H9 (cell line): Measurements from ENCODE around the gene SEPTIN3. TPM values are rescaled to one million over a fixed set of nuclear protein-coding genes. Genes with fewer than 3 reads are reported as not detected.

Source experiments
- DNase-seq: peaks from one replicate; pipeline ENCODE4 v3.0.0-alpha.2; 2017
- H2AFZ ChIP-seq: one replicate; pipeline ENCODE4 v1.6.1; 2013; ENCODE audit warnings: mild to moderate bottlenecking, low read length, control low read depth, moderate library complexity
- H2AK5ac ChIP-seq: 2 replicates; pipeline ENCODE4 v1.6.1; 2013; ENCODE audit warnings: low read length, control low read depth, mixed read lengths; ENCODE audit not compliant: insufficient read length
- H2BK120ac ChIP-seq: one replicate; pipeline ENCODE4 v1.6.1; 2013; ENCODE audit warnings: low read depth, mild to moderate bottlenecking, low read length, control low read depth, inconsistent platforms; ENCODE audit not compliant: poor library complexity, severe bottlenecking
- H2BK12ac ChIP-seq: 2 replicates; pipeline ENCODE4 v1.6.1; 2013; ENCODE audit warnings: low read length, control low read depth, mixed read lengths, low read depth; ENCODE audit not compliant: insufficient read length
- H2BK15ac ChIP-seq: 2 replicates; pipeline ENCODE4 v1.6.1; 2013; ENCODE audit warnings: low read depth, low read length, control low read depth
- H2BK20ac ChIP-seq: one replicate; pipeline ENCODE4 v1.6.1; 2013; ENCODE audit warnings: low read depth, mild to moderate bottlenecking, low read length, control low read depth, inconsistent platforms; ENCODE audit not compliant: poor library complexity, severe bottlenecking
- H2BK5ac ChIP-seq: 2 replicates; pipeline ENCODE4 v1.6.1; 2013; ENCODE audit warnings: low read length, control low read depth, mixed read lengths; ENCODE audit not compliant: insufficient read length
- H3K14ac ChIP-seq: 2 replicates; pipeline ENCODE4 v1.6.1; 2013; ENCODE audit warnings: low read length, control low read depth; ENCODE audit not compliant: insufficient read depth
- H3K18ac ChIP-seq: 2 replicates; pipeline ENCODE4 v1.6.1; 2013; ENCODE audit warnings: low read depth, mild to moderate bottlenecking, mixed read lengths, low read length, control low read depth; ENCODE audit not compliant: insufficient read length
- H3K23ac ChIP-seq: 2 replicates; pipeline ENCODE4 v1.6.1; 2013; ENCODE audit warnings: low read length, control low read depth, mixed read lengths, low read depth; ENCODE audit not compliant: insufficient read length
- H3K23me2 ChIP-seq: 2 replicates; pipeline ENCODE4 v1.6.1; 2013; ENCODE audit warnings: low read depth, mild to moderate bottlenecking, mixed read lengths, low read length, control low read depth; ENCODE audit not compliant: insufficient read length, poor library complexity, severe bottlenecking
- H3K27ac ChIP-seq: 2 replicates; pipeline ENCODE4 v1.5.1; 2013; ENCODE audit warnings: low read length, control low read depth, mixed read lengths, low read depth; ENCODE audit not compliant: insufficient read length
- H3K27me3 ChIP-seq: 2 replicates; pipeline ENCODE4 v1.6.1; 2013; ENCODE audit warnings: low read length, control low read depth, inconsistent platforms; ENCODE audit not compliant: insufficient read depth
- H3K4ac ChIP-seq: 2 replicates; pipeline ENCODE4 v1.6.1; 2013; ENCODE audit warnings: low read depth, mild to moderate bottlenecking, control low read depth, inconsistent platforms, low read length, moderate library complexity
- H3K4me1 ChIP-seq: 2 replicates; pipeline ENCODE4 v1.6.1; 2013; ENCODE audit warnings: low read length, control low read depth, inconsistent platforms; ENCODE audit not compliant: insufficient read depth
- H3K4me2 ChIP-seq: 2 replicates; pipeline ENCODE4 v1.6.1; 2013; ENCODE audit warnings: low read length, control low read depth, mixed read lengths; ENCODE audit not compliant: insufficient read length, insufficient read depth
- H3K56ac ChIP-seq: 2 replicates; pipeline ENCODE4 v1.6.1; 2013; ENCODE audit warnings: low read depth, mild to moderate bottlenecking, mixed read lengths, low read length, control low read depth; ENCODE audit not compliant: insufficient read length
- H3K79me1 ChIP-seq: 2 replicates; pipeline ENCODE4 v1.6.1; 2013; ENCODE audit warnings: low read depth, mild to moderate bottlenecking, moderate library complexity, low read length, control low read depth, inconsistent platforms; ENCODE audit not compliant: insufficient read depth, poor library complexity, severe bottlenecking
- H3K79me2 ChIP-seq: 2 replicates; pipeline ENCODE4 v1.6.1; 2013; ENCODE audit warnings: low read length, control low read depth, inconsistent platforms; ENCODE audit not compliant: insufficient read depth
- H3K9ac ChIP-seq: 2 replicates; pipeline ENCODE4 v1.6.1; 2013; ENCODE audit warnings: low read length, control low read depth, mixed read lengths; ENCODE audit not compliant: insufficient read length; ENCODE audit errors: extremely low read depth
- H3K9me3 ChIP-seq: one replicate; pipeline ENCODE4 v1.6.1; 2013; ENCODE audit warnings: low read depth, low read length, inconsistent platforms; ENCODE audit not compliant: control insufficient read depth
- H3T11ph ChIP-seq: one replicate; pipeline ENCODE4 v1.6.1; 2013; ENCODE audit warnings: mild to moderate bottlenecking, low read length, control low read depth, inconsistent platforms
- H4K20me1 ChIP-seq: one replicate; pipeline ENCODE4 v1.6.1; 2013; ENCODE audit not compliant: control insufficient read depth, insufficient read length, insufficient read depth
- H4K5ac ChIP-seq: 2 replicates; pipeline ENCODE4 v1.6.1; 2013; ENCODE audit warnings: low read depth, mild to moderate bottlenecking, mixed read lengths, low read length, control low read depth; ENCODE audit not compliant: insufficient read length
- H4K8ac ChIP-seq: replicated peaks from 2 replicates; pipeline ENCODE4 v1.6.1; 2013; ENCODE audit warnings: low read length, control low read depth, mixed read lengths, low read depth; ENCODE audit not compliant: insufficient read length
- H4K91ac ChIP-seq: 2 replicates; pipeline ENCODE4 v1.6.1; 2013; ENCODE audit warnings: low read depth, mild to moderate bottlenecking, moderate library complexity, mixed read lengths, low read length, control low read depth; ENCODE audit not compliant: insufficient read length
- H3K27ac Mint-ChIP-seq, 3 experiments: 2 replicates in 2 of 3; 3 replicates in 1 of 3; pipeline ENCODE4 v1.8.0; 2020 to 2021; ENCODE audit warnings: mixed read lengths in 3 of 3, mild to moderate bottlenecking in 1 of 3, moderate library complexity in 1 of 3
- H3K27me3 Mint-ChIP-seq: 2 replicates; pipeline ENCODE4 v1.8.0; 2021; ENCODE audit warnings: low read depth, mild to moderate bottlenecking, moderate library complexity, mixed read lengths
- H3K36me3 Mint-ChIP-seq, 3 experiments: 2 replicates in 2 of 3; 3 replicates in 1 of 3; pipeline ENCODE4 v1.8.0; 2020 to 2021; ENCODE audit warnings: low read depth in 3 of 3, mixed read lengths in 3 of 3; ENCODE audit not compliant: insufficient read depth in 1 of 3
- H3K4me1 Mint-ChIP-seq, 2 experiments: 2 replicates each; pipeline ENCODE4 v1.8.0; 2020; ENCODE audit warnings: mixed read lengths in 2 of 2
- H3K4me3 Mint-ChIP-seq, 2 experiments: 2 replicates in 1 of 2; 3 replicates in 1 of 2; pipeline ENCODE4 v1.8.0; 2020 to 2021; ENCODE audit warnings: mild to moderate bottlenecking in 2 of 2, mixed read lengths in 2 of 2, moderate library complexity in 1 of 2
- H3K9me3 Mint-ChIP-seq, 2 experiments: 2 replicates in 1 of 2; 3 replicates in 1 of 2; pipeline ENCODE4 v1.8.0; 2020; ENCODE audit warnings: mild to moderate bottlenecking in 2 of 2, mixed read lengths in 2 of 2, moderate library complexity in 1 of 2
- WGBS: extraction: QIAGEN DNeasy Blood & Tissue Kit; methylation state at CpG from one replicate; pipeline ENCODE4 v1.1.7; 2013; ENCODE audit warnings: missing lambda C conversion rate, low lambda C conversion rate, mixed read lengths; ENCODE audit not compliant: insufficient read length; ENCODE audit errors: extremely low coverage; 5-methylcytosine and 5-hydroxymethylcytosine counted together
- total RNA-seq: library from RNA; stranded (reverse); gene quantifications from 2 replicates; pipeline ENCODE4 v1.2.1, GENCODE V29; 2021
- TF ChIP-seq, protein P1 (sequence below): fragments of 200-600 bp; sonication (generic); conservative IDR thresholded peaks from 3 replicates; pipeline ENCODE4 v1.8.0; 2021; ENCODE audit warnings: antibody characterized with exemption, mild to moderate bottlenecking

Gene SEPTIN3
- total RNA-seq, 1 experiment from 2014 or later = 33.3 TPM

DNA sequence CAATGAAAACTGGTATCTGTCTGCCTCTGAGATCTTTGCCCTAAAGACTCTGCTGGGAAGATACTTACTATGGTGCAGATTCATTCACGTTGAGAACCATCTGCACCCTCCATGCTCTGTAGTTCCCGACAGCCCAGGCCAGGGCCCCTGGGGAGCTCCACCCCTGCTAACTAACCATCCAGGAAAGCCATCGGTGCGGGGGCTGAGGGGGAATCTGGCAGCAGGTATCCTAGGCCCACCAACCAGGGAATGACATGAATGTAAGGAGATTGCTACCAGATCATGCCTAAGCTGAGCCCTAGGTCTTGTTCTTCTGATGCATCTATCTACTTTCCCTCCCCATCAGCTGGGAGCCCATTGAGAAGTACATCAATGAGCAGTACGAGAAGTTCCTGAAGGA is 18.0 kb downstream of the SEPTIN3 start:
- H3K27ac ChIP-seq = no peak overlapping the region
- H2AK5ac ChIP-seq = no peak overlapping the region
- Mint-ChIP-seq H3K9me3 (no peaks in the 10 kb centered on the region), H3K27ac (no peak overlapping the region; a peak in 1 of 7 replicates), H3K36me3 (peaks cover 16 to 41% (median 36%) of the 10 kb centered on the region in 3 experiments; a peak in 6 of 7 replicates), H3K4me1 (no peaks in the 10 kb centered on the region), H3K4me3 (no peak overlapping the region), H3K27me3 (no peaks in the 10 kb centered on the region; the same call in 1 of the 2 replicates)
- H2BK12ac ChIP-seq = no peak overlapping the region
- H3K56ac ChIP-seq = no peak overlapping the region
- DNase-seq = no peak
- no peak overlapping the region for H2BK5ac ChIP-seq
- H3K4ac ChIP-seq = no peak overlapping the region
- WGBS = no CpG with 5 or more reads among the region's 5 CpGs
- H3K79me1 ChIP-seq = no peaks in the 10 kb centered on the region
- H3K9ac ChIP-seq = no peak overlapping the region
- H4K8ac ChIP-seq = no peak overlapping the region
- no peaks in the 10 kb centered on the region for H4K20me1 ChIP-seq
- H2BK15ac ChIP-seq = no peak overlapping the region
- H3K23ac ChIP-seq = no peak overlapping the region
- H4K91ac ChIP-seq = no peak overlapping the region
- no peak overlapping the region for H3K18ac ChIP-seq
- no peak overlapping the region for H2BK20ac ChIP-seq
- no peak overlapping the region for H4K5ac ChIP-seq
- no peaks in the 10 kb centered on the region for H3K79me2 ChIP-seq
- H3K9me3 ChIP-seq = no peaks in the 10 kb centered on the region
- H2AFZ ChIP-seq = no peak overlapping the region
- no peak overlapping the region for H3K4me2 ChIP-seq
- TF ChIP-seq, protein P1, sequence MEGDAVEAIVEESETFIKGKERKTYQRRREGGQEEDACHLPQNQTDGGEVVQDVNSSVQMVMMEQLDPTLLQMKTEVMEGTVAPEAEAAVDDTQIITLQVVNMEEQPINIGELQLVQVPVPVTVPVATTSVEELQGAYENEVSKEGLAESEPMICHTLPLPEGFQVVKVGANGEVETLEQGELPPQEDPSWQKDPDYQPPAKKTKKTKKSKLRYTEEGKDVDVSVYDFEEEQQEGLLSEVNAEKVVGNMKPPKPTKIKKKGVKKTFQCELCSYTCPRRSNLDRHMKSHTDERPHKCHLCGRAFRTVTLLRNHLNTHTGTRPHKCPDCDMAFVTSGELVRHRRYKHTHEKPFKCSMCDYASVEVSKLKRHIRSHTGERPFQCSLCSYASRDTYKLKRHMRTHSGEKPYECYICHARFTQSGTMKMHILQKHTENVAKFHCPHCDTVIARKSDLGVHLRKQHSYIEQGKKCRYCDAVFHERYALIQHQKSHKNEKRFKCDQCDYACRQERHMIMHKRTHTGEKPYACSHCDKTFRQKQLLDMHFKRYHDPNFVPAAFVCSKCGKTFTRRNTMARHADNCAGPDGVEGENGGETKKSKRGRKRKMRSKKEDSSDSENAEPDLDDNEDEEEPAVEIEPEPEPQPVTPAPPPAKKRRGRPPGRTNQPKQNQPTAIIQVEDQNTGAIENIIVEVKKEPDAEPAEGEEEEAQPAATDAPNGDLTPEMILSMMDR = no peak
- H3T11ph ChIP-seq = no peak overlapping the region
- H3K23me2 ChIP-seq = no peaks in the 10 kb centered on the region
- H3K4me1 ChIP-seq = no peaks in the 10 kb centered on the region
- H2BK120ac ChIP-seq = no peak overlapping the region
- no peak overlapping the region for H3K14ac ChIP-seq
- H3K27me3 ChIP-seq = no peaks in the 10 kb centered on the region
